SK-N-SH treated with all-trans-retinoic acid at 6 μM for 48 hours (cell line): ENCODE results near the gene STOML2.

Experiments used
- ATAC-seq: fragments of 200-7000 bp; cut with Tn5 transposase; 3 replicates; pipeline ENCODE4 v1.9.1; 2020; ENCODE audit warnings: mild to moderate bottlenecking, moderate library complexity
- ARNTL ChIP-seq: fragments of 450-650 bp; formaldehyde crosslinking; IDR thresholded peaks from 2 replicates; pipeline ENCODE4 v1.5.0; 2020; ENCODE audit warnings: low read depth, mild to moderate bottlenecking, moderate library complexity, borderline replicate concordance
- BACH2 ChIP-seq: fragments of 250-450 bp; sonication (Bioruptor Pico); IDR thresholded peaks from 2 replicates; pipeline ENCODE4 v1.9.0; 2021; ENCODE audit warnings: mild to moderate bottlenecking, borderline replicate concordance
- CSDC2 ChIP-seq: fragments of 250-450 bp; sonication (Bioruptor Pico); IDR thresholded peaks from 2 replicates; pipeline ENCODE4 v1.5.0; 2020; ENCODE audit warnings: mild to moderate bottlenecking, moderate library complexity
- ESRRG ChIP-seq: fragments of 250-450 bp; sonication (Bioruptor Pico); IDR thresholded peaks from 2 replicates; pipeline ENCODE4 v1.6.1; 2021; ENCODE audit warnings: mild to moderate bottlenecking
- GLIS3 ChIP-seq: fragments of 250-450 bp; sonication (Bioruptor Pico); IDR thresholded peaks from 2 replicates; pipeline ENCODE4 v1.5.0; 2020; ENCODE audit warnings: mild to moderate bottlenecking, moderate library complexity
- ISL1 ChIP-seq: fragments of 250-450 bp; sonication (Bioruptor Pico); IDR thresholded peaks from 2 replicates; pipeline ENCODE4 v2.1.2; 2022; ENCODE audit warnings: mild to moderate bottlenecking, moderate library complexity
- OSR1 ChIP-seq: fragments of 250-450 bp; sonication (Bioruptor Pico); IDR thresholded peaks from 2 replicates; pipeline ENCODE4 v1.8.0; 2022; ENCODE audit warnings: moderate library complexity, mild to moderate bottlenecking, inconsistent platforms
- PPARA ChIP-seq: fragments of 250-450 bp; sonication (Bioruptor Pico); IDR thresholded peaks from 2 replicates; pipeline ENCODE4 v1.5.0; 2020; ENCODE audit warnings: mild to moderate bottlenecking, borderline replicate concordance
- RARB ChIP-seq: fragments of 250-450 bp; sonication (Bioruptor Pico); IDR thresholded peaks from 2 replicates; pipeline ENCODE4 v1.8.0; 2021; ENCODE audit warnings: mild to moderate bottlenecking, moderate library complexity
- SNAI2 ChIP-seq: fragments of 250-450 bp; sonication (Bioruptor Pico); IDR thresholded peaks from 2 replicates; pipeline ENCODE4 v1.5.0; 2020; ENCODE audit warnings: mild to moderate bottlenecking, moderate library complexity
- TCF4 ChIP-seq: fragments of 250-450 bp; sonication (Bioruptor Pico); IDR thresholded peaks from 2 replicates; pipeline ENCODE4 v1.8.0; 2021; ENCODE audit warnings: mild to moderate bottlenecking, moderate library complexity, borderline replicate concordance
- TOX ChIP-seq: fragments of 250-450 bp; sonication (Bioruptor Pico); IDR thresholded peaks from 2 replicates; pipeline ENCODE4 v1.8.0; 2021; ENCODE audit warnings: mild to moderate bottlenecking, moderate library complexity, borderline replicate concordance
- ZC3H10 ChIP-seq: fragments of 250-450 bp; sonication (Bioruptor Pico); IDR thresholded peaks from 2 replicates; pipeline ENCODE4 v1.5.1; 2021; ENCODE audit warnings: mild to moderate bottlenecking, moderate library complexity
- ZFP3 ChIP-seq: fragments of 250-450 bp; sonication (Bioruptor Pico); IDR thresholded peaks from 2 replicates; pipeline ENCODE4 v1.5.0; 2020; ENCODE audit warnings: mild to moderate bottlenecking, moderate library complexity
- ZFP30 ChIP-seq: fragments of 450-650 bp; formaldehyde crosslinking; IDR thresholded peaks from 2 replicates; pipeline ENCODE4 v1.5.0; 2022; ENCODE audit warnings: mild to moderate bottlenecking, moderate library complexity
- ZNF70 ChIP-seq: fragments of 450-650 bp; formaldehyde crosslinking; IDR thresholded peaks from 2 replicates; pipeline ENCODE4 v1.5.0; 2020; ENCODE audit warnings: mild to moderate bottlenecking, moderate library complexity
- ZNF8 ChIP-seq: fragments of 450-650 bp; formaldehyde crosslinking; IDR thresholded peaks from 2 replicates; pipeline ENCODE4 v1.5.0; 2020; ENCODE audit warnings: mild to moderate bottlenecking, moderate library complexity
- TF ChIP-seq, protein P1 (sequence below): fragments of 250-450 bp; sonication (Bioruptor Pico); IDR thresholded peaks from 2 replicates; pipeline ENCODE4 v1.8.0; 2021; ENCODE audit warnings: low read depth, mild to moderate bottlenecking, moderate library complexity, borderline replicate concordance
- TF ChIP-seq, protein P2 (sequence below): fragments of 250-450 bp; sonication (Bioruptor Pico); IDR thresholded peaks from 2 replicates; pipeline ENCODE4 v1.5.1; 2020; ENCODE audit warnings: low read depth, mild to moderate bottlenecking, moderate library complexity
- TF ChIP-seq, protein P3 (sequence below): fragments of 250-450 bp; sonication (Bioruptor Pico); IDR thresholded peaks from 2 replicates; pipeline ENCODE4 v1.8.0; 2020; ENCODE audit warnings: mild to moderate bottlenecking, moderate library complexity, borderline replicate concordance

Gene STOML2

DNA sequence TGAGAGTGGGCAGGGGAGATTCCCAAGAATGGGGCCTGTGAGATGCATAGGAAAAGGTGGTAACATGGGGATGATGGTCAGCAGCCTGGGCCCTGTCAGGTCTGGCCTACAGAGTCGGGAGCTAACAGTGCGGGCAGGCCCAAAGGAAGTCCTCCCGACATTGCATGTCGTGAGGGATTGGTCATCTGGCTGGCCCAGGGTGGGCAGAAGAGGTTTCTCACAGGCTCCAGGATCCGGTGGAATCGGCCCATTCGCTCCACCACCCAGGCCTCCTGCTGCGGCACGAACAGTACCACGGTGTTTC lies 514 bp downstream of the STOML2 start:
- ATAC-seq: peak; percentile 55
- TF ChIP-seq TOX (CRISPR knock-in tag) (no peak), ESRRG (CRISPR knock-in tag) (no peak), ZFP30 (CRISPR knock-in tag) (no peak), ZNF8 (no peak), SNAI2 (CRISPR knock-in tag) (no peak), OSR1 (CRISPR knock-in tag) (no peak), CSDC2 (CRISPR knock-in tag) (no peak), TCF4 (CRISPR knock-in tag) (no peak), PPARA (CRISPR knock-in tag) (no peak), BACH2 (no peak), ZNF70 (no peak), ARNTL (CRISPR knock-in tag) (no peak), ZFP3 (CRISPR knock-in tag) (no peak), ZC3H10 (CRISPR knock-in tag) (no peak)
- TF ChIP-seq, protein P1, sequence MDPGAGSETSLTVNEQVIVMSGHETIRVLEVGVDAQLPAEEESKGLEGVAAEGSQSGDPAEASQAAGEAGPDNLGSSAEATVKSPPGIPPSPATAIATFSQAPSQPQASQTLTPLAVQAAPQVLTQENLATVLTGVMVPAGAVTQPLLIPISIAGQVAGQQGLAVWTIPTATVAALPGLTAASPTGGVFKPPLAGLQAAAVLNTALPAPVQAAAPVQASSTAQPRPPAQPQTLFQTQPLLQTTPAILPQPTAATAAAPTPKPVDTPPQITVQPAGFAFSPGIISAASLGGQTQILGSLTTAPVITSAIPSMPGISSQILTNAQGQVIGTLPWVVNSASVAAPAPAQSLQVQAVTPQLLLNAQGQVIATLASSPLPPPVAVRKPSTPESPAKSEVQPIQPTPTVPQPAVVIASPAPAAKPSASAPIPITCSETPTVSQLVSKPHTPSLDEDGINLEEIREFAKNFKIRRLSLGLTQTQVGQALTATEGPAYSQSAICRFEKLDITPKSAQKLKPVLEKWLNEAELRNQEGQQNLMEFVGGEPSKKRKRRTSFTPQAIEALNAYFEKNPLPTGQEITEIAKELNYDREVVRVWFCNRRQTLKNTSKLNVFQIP (CRISPR knock-in tag): no peak
- TF ChIP-seq, protein P2, sequence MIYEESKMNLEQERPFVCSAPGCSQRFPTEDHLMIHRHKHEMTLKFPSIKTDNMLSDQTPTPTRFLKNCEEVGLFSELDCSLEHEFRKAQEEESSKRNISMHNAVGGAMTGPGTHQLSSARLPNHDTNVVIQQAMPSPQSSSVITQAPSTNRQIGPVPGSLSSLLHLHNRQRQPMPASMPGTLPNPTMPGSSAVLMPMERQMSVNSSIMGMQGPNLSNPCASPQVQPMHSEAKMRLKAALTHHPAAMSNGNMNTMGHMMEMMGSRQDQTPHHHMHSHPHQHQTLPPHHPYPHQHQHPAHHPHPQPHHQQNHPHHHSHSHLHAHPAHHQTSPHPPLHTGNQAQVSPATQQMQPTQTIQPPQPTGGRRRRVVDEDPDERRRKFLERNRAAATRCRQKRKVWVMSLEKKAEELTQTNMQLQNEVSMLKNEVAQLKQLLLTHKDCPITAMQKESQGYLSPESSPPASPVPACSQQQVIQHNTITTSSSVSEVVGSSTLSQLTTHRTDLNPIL (CRISPR knock-in tag): no peak

DNA sequence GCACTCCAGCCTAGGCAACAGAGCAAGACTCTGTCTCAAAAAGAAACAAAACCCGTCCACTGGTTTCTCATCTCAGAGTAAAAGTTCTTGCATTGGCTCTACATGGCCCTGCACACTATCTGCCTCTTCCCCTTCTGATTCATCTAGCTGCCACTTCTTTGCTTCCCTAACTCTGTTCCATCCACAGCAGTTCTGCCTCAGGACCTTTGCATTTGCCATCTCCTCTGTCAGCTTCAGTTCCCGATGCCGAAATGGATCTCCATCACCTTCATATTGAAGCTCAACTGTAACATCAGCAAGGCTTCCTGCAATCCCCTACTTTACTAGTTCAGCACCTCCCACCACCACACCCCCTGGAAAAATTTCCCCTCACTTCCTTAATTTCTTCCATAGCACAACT lies 5.4 kb downstream of the STOML2 start:
- TF ChIP-seq RARB (no peak), PPARA (CRISPR knock-in tag) (no peak), TCF4 (CRISPR knock-in tag) (no peak), BACH2 (no peak), ZNF8 (no peak)
- TF ChIP-seq, protein P3, sequence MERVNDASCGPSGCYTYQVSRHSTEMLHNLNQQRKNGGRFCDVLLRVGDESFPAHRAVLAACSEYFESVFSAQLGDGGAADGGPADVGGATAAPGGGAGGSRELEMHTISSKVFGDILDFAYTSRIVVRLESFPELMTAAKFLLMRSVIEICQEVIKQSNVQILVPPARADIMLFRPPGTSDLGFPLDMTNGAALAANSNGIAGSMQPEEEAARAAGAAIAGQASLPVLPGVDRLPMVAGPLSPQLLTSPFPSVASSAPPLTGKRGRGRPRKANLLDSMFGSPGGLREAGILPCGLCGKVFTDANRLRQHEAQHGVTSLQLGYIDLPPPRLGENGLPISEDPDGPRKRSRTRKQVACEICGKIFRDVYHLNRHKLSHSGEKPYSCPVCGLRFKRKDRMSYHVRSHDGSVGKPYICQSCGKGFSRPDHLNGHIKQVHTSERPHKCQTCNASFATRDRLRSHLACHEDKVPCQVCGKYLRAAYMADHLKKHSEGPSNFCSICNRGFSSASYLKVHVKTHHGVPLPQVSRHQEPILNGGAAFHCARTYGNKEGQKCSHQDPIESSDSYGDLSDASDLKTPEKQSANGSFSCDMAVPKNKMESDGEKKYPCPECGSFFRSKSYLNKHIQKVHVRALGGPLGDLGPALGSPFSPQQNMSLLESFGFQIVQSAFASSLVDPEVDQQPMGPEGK (CRISPR knock-in tag): no peak
- no peak for ATAC-seq

DNA sequence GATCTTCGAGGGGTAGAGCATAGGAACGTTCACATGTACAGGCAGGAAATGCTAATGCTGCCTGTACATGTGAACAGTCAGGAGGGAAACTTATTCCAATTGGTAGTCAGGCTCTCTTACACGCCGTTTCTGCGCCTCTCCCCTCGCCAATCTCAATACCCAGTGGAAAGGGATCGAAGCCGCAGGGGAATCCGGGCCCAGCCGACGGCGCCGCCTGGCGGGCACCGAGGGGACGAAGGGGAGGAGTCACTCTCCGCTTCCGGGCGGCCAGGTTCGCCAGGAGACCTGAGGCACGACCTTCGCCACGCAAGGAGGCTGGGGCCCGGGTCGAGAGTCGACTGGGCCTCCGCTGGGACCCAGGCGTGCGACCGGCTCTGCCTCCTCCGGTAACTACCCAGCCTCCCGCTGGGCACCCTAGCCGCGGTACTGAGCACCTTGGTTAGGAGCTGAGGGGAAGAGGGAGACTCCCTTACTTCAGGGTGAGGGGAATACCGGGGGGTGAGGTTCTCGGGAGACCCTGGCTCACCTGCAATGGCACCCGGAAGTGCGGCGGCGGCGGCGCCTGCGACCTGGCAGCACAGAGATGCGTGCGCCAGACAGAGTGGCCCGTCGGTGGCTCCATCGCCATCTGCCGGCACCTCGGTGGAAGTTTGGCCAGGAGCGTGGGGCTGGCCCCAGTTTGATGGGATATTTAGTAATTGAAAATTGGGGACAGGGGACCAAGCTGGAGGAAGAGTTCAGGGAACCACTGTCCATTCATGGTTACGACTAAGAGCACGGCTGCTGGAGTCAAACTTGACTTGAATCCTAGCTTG lies 6.7 kb downstream of the STOML2 start, which contains the start of gene PIGO:
PIGO (minus strand) TSS at position 557 of the 815 bp plus-strand sequence. CDS start 1,026 bp downstream, outside the sequence.
- peak; percentile 97 for ATAC-seq
- TF ChIP-seq ZC3H10 (CRISPR knock-in tag): no peak
- no peak for TF ChIP-seq ZFP30 (CRISPR knock-in tag)
- TF ChIP-seq BACH2: no peak
- TF ChIP-seq, protein P1 (CRISPR knock-in tag): 0 out of 2 replicates have a peak, but pooled peaks have one; percentile 63
- no peak for TF ChIP-seq CSDC2 (CRISPR knock-in tag)
- no peak for TF ChIP-seq SNAI2 (CRISPR knock-in tag)
- no peak for TF ChIP-seq ISL1 (CRISPR knock-in tag)
- 0 out of 2 replicates have a peak, but pooled peaks have one; percentile 56 for TF ChIP-seq ZFP3 (CRISPR knock-in tag)
- TF ChIP-seq, protein P3 (CRISPR knock-in tag): 0 out of 2 replicates have a peak, but pooled peaks have one; percentile 31
- 0 out of 2 replicates have a peak, but pooled peaks have one; percentile 10 for TF ChIP-seq GLIS3 (CRISPR knock-in tag)
- TF ChIP-seq PPARA (CRISPR knock-in tag): no peak
- TF ChIP-seq OSR1 (CRISPR knock-in tag): no peak
